Endothelial cell (in vitro differentiated cells): Measurements from ENCODE around the gene IQCB1. TPM values are rescaled to one million over a fixed set of nuclear protein-coding genes. Genes with fewer than 3 reads are reported as not detected.

Experiments
- DNase-seq: peaks from one replicate; pipeline ENCODE4 v3.0.0; 2021; ENCODE audit warnings: low spot score
- H3K27ac Mint-ChIP-seq: one replicate; pipeline ENCODE4 v1.8.0; 2021; ENCODE audit warnings: mixed read lengths, inconsistent platforms; ENCODE audit not compliant: unreplicated experiment
- H3K27me3 Mint-ChIP-seq: one replicate; pipeline ENCODE4 v1.8.0; 2021; ENCODE audit warnings: mild to moderate bottlenecking, moderate library complexity, mixed read lengths, inconsistent platforms; ENCODE audit not compliant: unreplicated experiment
- H3K36me3 Mint-ChIP-seq: one replicate; pipeline ENCODE4 v1.8.0; 2021; ENCODE audit warnings: mild to moderate bottlenecking, low read depth, mixed read lengths, inconsistent platforms; ENCODE audit not compliant: unreplicated experiment
- H3K4me1 Mint-ChIP-seq: one replicate; pipeline ENCODE4 v1.8.0; 2021; ENCODE audit warnings: mild to moderate bottlenecking, mixed read lengths, inconsistent platforms; ENCODE audit not compliant: unreplicated experiment
- H3K4me3 Mint-ChIP-seq: one replicate; pipeline ENCODE4 v1.8.0; 2021; ENCODE audit warnings: mild to moderate bottlenecking, mixed read lengths, inconsistent platforms; ENCODE audit not compliant: unreplicated experiment
- H3K9me3 Mint-ChIP-seq: one replicate; pipeline ENCODE4 v1.8.0; 2021; ENCODE audit warnings: mixed read lengths, inconsistent platforms; ENCODE audit not compliant: unreplicated experiment
- CTCF ChIP-seq: fragments of 200-600 bp; sonication (generic); IDR thresholded peaks from one replicate; pipeline ENCODE4 v1.5.0; 2021; ENCODE audit warnings: antibody characterized with exemption; ENCODE audit not compliant: unreplicated experiment
- total RNA-seq: library from RNA; stranded (reverse); fragmentation: NEBNext Ultra II Directional; extraction: Animal tissue kit (Norgen Biotek cat#: 25700); gene quantifications from one replicate; pipeline ENCODE4 v1.2.1, GENCODE V29; 2021; ENCODE audit not compliant: unreplicated experiment

Gene IQCB1
- total RNA-seq, 1 donor from 2014 or later, result 22.5 TPM

- no peak for DNase-seq
- no peak for TF ChIP-seq CTCF
- no peak overlapping the region for H3K4me3 Mint-ChIP-seq
- peaks cover 2% of the 10 kb centered on the region for H3K27me3 Mint-ChIP-seq
- H3K9me3 Mint-ChIP-seq, result no peaks in the 10 kb centered on the region
- no peak overlapping the region for H3K27ac Mint-ChIP-seq
- no peaks in the 10 kb centered on the region for H3K4me1 Mint-ChIP-seq
- H3K36me3 Mint-ChIP-seq, result peaks cover 50% of the 10 kb centered on the region
Measured at GRCh38 chr3:121818578-121818977, 16.3 kb downstream of the IQCB1 start.

GRCh38 chr3:121817753-121818152 is 17.1 kb downstream of the IQCB1 start:
- no peak for DNase-seq
- H3K27ac Mint-ChIP-seq, result no peak overlapping the region
- no peak for TF ChIP-seq CTCF
- H3K9me3 Mint-ChIP-seq, result no peaks in the 10 kb centered on the region
- no peak overlapping the region for H3K4me3 Mint-ChIP-seq
- H3K27me3 Mint-ChIP-seq, result peaks cover 2% of the 10 kb centered on the region
- H3K36me3 Mint-ChIP-seq, result peaks cover 42% of the 10 kb centered on the region
- no peaks in the 10 kb centered on the region for H3K4me1 Mint-ChIP-seq

- no peaks in the 10 kb centered on the region for H3K9me3 Mint-ChIP-seq
- H3K27me3 Mint-ChIP-seq, result peaks cover 1% of the 10 kb centered on the region
- H3K36me3 Mint-ChIP-seq, result peaks cover 4% of the 10 kb centered on the region
- H3K4me3 Mint-ChIP-seq, result no peak overlapping the region
- H3K27ac Mint-ChIP-seq, result no peak overlapping the region
- no peak for DNase-seq
- no peaks in the 10 kb centered on the region for H3K4me1 Mint-ChIP-seq
- TF ChIP-seq CTCF, result no peak
Measured at GRCh38 chr3:121809249-121809648, 25.6 kb downstream of the IQCB1 start.

- Mint-ChIP-seq H3K27ac (no peak overlapping the region), H3K27me3 (peaks cover 1% of the 10 kb centered on the region), H3K36me3 (peaks cover 4% of the 10 kb centered on the region), H3K4me3 (no peak overlapping the region), H3K9me3 (no peaks in the 10 kb centered on the region), H3K4me1 (no peaks in the 10 kb centered on the region)
- DNase-seq, result no peak
- TF ChIP-seq CTCF, result no peak
Measured at GRCh38 chr3:121803771-121804320, 31.0 kb downstream of the IQCB1 start.

DNA sequence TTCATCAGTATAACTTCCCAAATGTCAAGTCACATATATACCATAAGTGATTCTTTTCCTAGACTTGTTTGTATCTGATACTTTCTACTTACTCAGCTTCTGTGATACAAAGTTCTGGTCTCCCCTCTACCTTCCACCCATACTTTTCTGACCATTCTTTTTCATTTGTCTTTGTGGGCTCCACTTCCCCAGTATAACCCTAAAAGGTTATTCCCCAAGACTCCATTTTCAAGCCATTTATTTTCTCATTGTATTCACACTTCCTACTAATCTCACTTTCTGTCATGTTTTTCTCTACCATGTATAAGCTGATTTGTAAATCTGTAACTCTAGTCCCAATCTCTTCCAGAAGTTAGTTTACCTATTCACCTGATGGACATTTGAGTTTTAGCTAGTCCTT is 34.0 kb downstream of the IQCB1 start:
- no peak for DNase-seq
- no peak overlapping the region for H3K27ac Mint-ChIP-seq
- no peaks in the 10 kb centered on the region for H3K27me3 Mint-ChIP-seq
- TF ChIP-seq CTCF, result no peak
- no peak overlapping the region for H3K4me3 Mint-ChIP-seq
- H3K36me3 Mint-ChIP-seq, result no peaks in the 10 kb centered on the region
- H3K9me3 Mint-ChIP-seq, result no peaks in the 10 kb centered on the region
- H3K4me1 Mint-ChIP-seq, result no peaks in the 10 kb centered on the region
